SU-DHL-6 (cell line): ENCODE data around the gene ZNF74.

Source experiments
- CTCF ChIP-seq: fragments of 200-600 bp; sonication (generic); IDR thresholded peaks from one replicate; pipeline ENCODE4 v1.5.1; 2017; ENCODE audit warnings: antibody characterized with exemption, mild to moderate bottlenecking, low read length, moderate library complexity; ENCODE audit not compliant: insufficient read depth, poor library complexity, severe bottlenecking
- EZH2phosphoT487 ChIP-seq: fragments of 200-600 bp; sonication (generic), shearing (Covaris generic); conservative IDR thresholded peaks from 2 replicates; pipeline ENCODE4 v1.6.1; 2018; ENCODE audit warnings: mild to moderate bottlenecking, antibody characterized with exemption, low read length, moderate library complexity, mixed read lengths

- no peak for TF ChIP-seq CTCF
- TF ChIP-seq EZH2phosphoT487 = no peak
Observed at GRCh38 chr22:20420157-20420842, 26.3 kb downstream of the ZNF74 start.
